HFF-Myc (cell line): ENCODE data around the gene TRIB2.
"Not testable (repeated sequence)": the region's sequence is repeated elsewhere in the genome, so short reads cannot be mapped to it uniquely, and the experiment has no call there.

Experiments used
- DNase-seq: peaks from one replicate; pipeline ENCODE4 v3.0.0-alpha.2; 2011; ENCODE audit warnings: low read depth; ENCODE audit errors: extremely low read depth
- H3K4me3 ChIP-seq: replicated peaks from 2 replicates; pipeline ENCODE4 v1.5.1; 2011; ENCODE audit warnings: low read depth, mild to moderate bottlenecking, control low read depth, low read length
- TF ChIP-seq, protein P1 (sequence below): IDR thresholded peaks from 2 replicates; pipeline ENCODE4 v1.5.1; 2012; ENCODE audit warnings: mild to moderate bottlenecking, low read depth, low read length, control low read depth; ENCODE audit errors: missing control alignments

Gene TRIB2

DNA sequence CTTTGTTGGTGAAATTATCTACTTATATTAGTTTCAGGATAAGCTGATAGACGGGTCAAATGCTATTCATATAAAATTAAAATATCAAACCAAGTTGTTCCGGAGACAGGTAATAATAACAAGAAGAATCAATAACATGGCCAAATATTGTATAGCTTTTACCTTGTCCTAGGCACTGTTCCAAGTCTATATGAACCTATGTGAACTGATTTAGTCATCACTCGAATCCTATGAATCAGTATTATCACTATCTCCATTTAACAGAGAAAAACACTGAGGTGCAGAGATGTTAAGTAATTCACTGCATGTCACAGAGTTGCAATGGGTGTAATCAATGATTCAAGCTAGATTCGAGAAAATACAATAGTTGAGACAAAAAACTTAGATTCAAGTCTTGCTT is 40.0 kb upstream of the TRIB2 start:
- TF ChIP-seq, protein P1, sequence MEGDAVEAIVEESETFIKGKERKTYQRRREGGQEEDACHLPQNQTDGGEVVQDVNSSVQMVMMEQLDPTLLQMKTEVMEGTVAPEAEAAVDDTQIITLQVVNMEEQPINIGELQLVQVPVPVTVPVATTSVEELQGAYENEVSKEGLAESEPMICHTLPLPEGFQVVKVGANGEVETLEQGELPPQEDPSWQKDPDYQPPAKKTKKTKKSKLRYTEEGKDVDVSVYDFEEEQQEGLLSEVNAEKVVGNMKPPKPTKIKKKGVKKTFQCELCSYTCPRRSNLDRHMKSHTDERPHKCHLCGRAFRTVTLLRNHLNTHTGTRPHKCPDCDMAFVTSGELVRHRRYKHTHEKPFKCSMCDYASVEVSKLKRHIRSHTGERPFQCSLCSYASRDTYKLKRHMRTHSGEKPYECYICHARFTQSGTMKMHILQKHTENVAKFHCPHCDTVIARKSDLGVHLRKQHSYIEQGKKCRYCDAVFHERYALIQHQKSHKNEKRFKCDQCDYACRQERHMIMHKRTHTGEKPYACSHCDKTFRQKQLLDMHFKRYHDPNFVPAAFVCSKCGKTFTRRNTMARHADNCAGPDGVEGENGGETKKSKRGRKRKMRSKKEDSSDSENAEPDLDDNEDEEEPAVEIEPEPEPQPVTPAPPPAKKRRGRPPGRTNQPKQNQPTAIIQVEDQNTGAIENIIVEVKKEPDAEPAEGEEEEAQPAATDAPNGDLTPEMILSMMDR: no peak
- no peak overlapping the region for H3K4me3 ChIP-seq
- DNase-seq: no peak

DNA sequence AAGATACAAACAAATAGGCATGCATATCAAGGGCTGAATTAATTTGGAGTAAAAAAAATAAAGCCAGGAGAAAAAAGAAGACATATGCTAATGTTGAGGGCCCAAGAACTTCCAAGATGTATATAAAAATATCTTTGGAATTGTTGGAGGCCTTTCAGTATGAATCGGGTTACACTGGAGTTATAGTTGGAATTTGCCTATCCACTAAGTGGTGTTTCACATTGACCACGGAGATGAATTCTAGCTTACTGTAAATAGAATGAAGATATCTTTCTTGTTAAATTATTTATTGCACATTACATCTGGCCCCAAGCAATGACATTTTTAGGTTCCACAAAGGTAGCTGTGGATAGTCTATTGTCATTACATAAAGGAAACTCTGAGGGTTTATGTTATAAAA is 38.5 kb upstream of the TRIB2 start:
- DNase-seq: no peak
- no peak overlapping the region for H3K4me3 ChIP-seq
- TF ChIP-seq, protein P1: no peak

GRCh38 chr2:12679550-12680072 is 37.1 kb upstream of the TRIB2 start:
- no peak overlapping the region for H3K4me3 ChIP-seq

DNA sequence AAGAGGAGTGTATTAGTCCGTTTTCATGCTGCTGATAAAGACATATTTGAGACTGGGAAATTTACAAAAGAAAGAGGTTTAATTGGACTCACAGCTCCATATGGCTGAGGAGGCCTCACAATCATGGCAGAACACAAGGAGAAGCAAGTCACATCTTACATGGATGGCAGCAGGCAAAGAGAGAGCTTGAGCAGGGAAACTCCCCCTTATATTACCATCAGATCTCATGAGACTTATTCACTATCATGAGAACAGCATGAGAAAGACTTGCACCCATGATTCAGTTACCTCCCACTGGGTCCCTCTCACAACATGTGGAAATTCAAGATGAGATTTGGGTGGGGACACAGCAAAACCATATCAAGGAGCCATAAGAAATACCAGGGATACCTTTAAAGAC is 36.6 kb upstream of the TRIB2 start:
- DNase-seq: not testable (repeated sequence)

More at GRCh38 chr2:12679550-12680072, 37.1 kb upstream of the TRIB2 start:
- no peak for DNase-seq
- TF ChIP-seq, protein P1: no peak

DNA sequence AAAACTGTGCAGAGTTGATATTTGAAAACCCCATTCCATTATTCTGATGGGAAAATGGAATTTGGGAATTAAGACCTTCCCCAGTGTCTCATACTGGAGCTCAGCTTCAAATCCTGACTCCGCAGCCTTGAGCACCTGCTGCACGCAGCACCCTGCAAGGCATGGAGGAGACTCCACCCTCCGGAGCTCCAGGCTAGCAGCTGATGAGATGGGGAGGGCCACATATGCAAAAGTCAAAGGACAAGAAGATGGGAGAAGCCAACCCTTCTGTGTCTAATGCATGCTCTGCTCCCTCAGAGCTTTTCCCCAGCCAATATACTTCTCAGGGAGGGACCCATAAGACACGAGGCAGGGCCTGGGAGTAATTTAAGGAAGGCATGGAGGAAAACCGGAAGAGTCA is 34.7 kb upstream of the TRIB2 start:
- H3K4me3 ChIP-seq: no peak overlapping the region
- TF ChIP-seq, protein P1: no peak
- DNase-seq: no peak

More for the DNA sequence above, 36.6 kb upstream of the TRIB2 start:
- not testable (repeated sequence) for H3K4me3 ChIP-seq

GRCh38 chr2:12683457-12684100 is 33.2 kb upstream of the TRIB2 start:
- TF ChIP-seq, protein P1: no peak
- H3K4me3 ChIP-seq: no peak overlapping the region
- DNase-seq: no peak

DNA sequence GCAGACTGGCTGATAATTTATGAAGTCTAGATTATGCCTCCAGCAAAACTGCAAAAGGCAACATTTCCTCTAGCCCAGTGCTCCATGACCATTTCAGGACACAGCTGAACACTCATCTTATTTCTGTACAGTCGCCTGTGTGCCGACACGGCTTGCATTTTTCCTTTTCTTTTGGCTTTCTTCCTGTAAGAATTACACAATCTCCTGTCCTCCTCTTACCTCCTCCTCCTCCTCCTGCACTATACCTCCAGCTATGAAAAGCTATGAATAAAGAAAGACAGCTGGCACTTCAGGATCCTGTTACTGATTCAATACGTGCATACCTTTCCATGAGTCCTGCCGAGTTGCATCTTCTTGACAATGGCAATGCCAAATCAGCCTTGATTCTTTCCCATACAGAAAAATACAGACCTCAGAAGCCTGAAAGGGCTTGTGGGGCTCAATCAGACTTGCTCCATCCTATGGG is 32.2 kb upstream of the TRIB2 start:
- DNase-seq: no peak
- TF ChIP-seq, protein P1: no peak
- H3K4me3 ChIP-seq: no peak overlapping the region
